Measurements from ENCODE around the gene LENG1.

- TF ChIP-seq POLR2AphosphoS5 (IDR thresholded peaks at IDR 0.05) (no peak), CTCF (IDR thresholded peaks at IDR 0.05; ENCODE audit: poor library complexity, severe bottlenecking) (no peak)
Measured at GRCh38 chr19:54152267-54152666, 7.3 kb downstream of the LENG1 start.

Measured in neural cell (in vitro differentiated cells).